Glomerular visceral epithelial cell (primary cell): Measurements from ENCODE around the gene PPFIBP2.
A peak's percentile ranks its signal among the peaks of the same experiment; 100 is the strongest.

Experiments
- DNase-seq: peaks from one replicate; pipeline ENCODE4 v3.0.0-alpha.2; 2016; ENCODE audit errors: extremely low spot score

PPFIBP2 gene

GRCh38 chr11:7666292-7666866 lies 152.6 kb downstream of the PPFIBP2 start:
- no peak for DNase-seq

- DNase-seq: no peak
These were observed 153.7 kb downstream of the PPFIBP2 start for GRCh38 chr11:7667460-7667859.

- no peak for DNase-seq
These were observed 154.7 kb downstream of the PPFIBP2 start for GRCh38 chr11:7668464-7668863.

GRCh38 chr11:7668911-7669310 lies 155.1 kb downstream of the PPFIBP2 start:
- DNase-seq: no peak

- DNase-seq: no peak
These were observed 156.8 kb downstream of the PPFIBP2 start for GRCh38 chr11:7670641-7671040.

- DNase-seq: no peak
These were observed 157.8 kb downstream of the PPFIBP2 start for GRCh38 chr11:7671347-7672215.

GRCh38 chr11:7672276-7672959 lies 158.6 kb downstream of the PPFIBP2 start:
- no peak for DNase-seq

- no peak for DNase-seq
These were observed 159.3 kb downstream of the PPFIBP2 start, which contains the start of gene CYB5R2 for GRCh38 chr11:7672960-7673723. CYB5R2 (minus strand) TSS chr11:7673500; CDS start chr11:7672825, 675 bp downstream.

- no peak for DNase-seq
These were observed 160.1 kb downstream of the PPFIBP2 start for GRCh38 chr11:7673724-7674434.

GRCh38 chr11:7675631-7676030 lies 161.8 kb downstream of the PPFIBP2 start:
- no peak for DNase-seq

- no peak for DNase-seq
These were observed 163.3 kb downstream of the PPFIBP2 start for GRCh38 chr11:7677071-7677470.

GRCh38 chr11:7677796-7678201 lies 164.0 kb downstream of the PPFIBP2 start:
- DNase-seq: no peak

GRCh38 chr11:7683571-7683970 lies 169.8 kb downstream of the PPFIBP2 start:
- DNase-seq: no peak

GRCh38 chr11:7686761-7687160 lies 173.0 kb downstream of the PPFIBP2 start:
- DNase-seq: no peak

GRCh38 chr11:7687386-7687785 lies 173.6 kb downstream of the PPFIBP2 start:
- no peak for DNase-seq

GRCh38 chr11:7688238-7688826 lies 174.5 kb downstream of the PPFIBP2 start:
- peak; percentile 9 for DNase-seq

- DNase-seq: no peak
These were observed 175.4 kb downstream of the PPFIBP2 start for GRCh38 chr11:7689239-7689638.

GRCh38 chr11:7690648-7691047 lies 176.8 kb downstream of the PPFIBP2 start:
- no peak for DNase-seq

- DNase-seq: no peak
These were observed 178.1 kb downstream of the PPFIBP2 start for GRCh38 chr11:7691759-7692350.

GRCh38 chr11:7692426-7692825 lies 178.6 kb downstream of the PPFIBP2 start:
- DNase-seq: no peak
